ENCODE results near the gene ATP6V1C2. TPM values are rescaled to one million over a fixed set of nuclear protein-coding genes. Genes with fewer than 3 reads are reported as not detected.

ATP6V1C2 gene
- total and polyA plus RNA-seq, 9 donors: 1.1 to 5.8 (median 2.2) TPM

- Histone ChIP-seq H3K27me3 (ENCODE audit: control insufficient read depth, insufficient read depth, low read length) (peaks cover 8% of the 10 kb centered on the region), H3K36me3 (ENCODE audit: control insufficient read depth, insufficient read depth, low read length) (no peaks in the 10 kb centered on the region), H3K9me3 (replicated peaks; ENCODE audit: control insufficient read depth, low read depth, low read length) (no peaks in the 10 kb centered on the region), H3K27ac (ENCODE audit: low read length) (no peak overlapping the region), H3K4me3 (ENCODE audit: low read length) (no peak overlapping the region), H3K4me1 (ENCODE audit: control insufficient read depth, insufficient read depth, low read length) (peaks cover 4% of the 10 kb centered on the region)
- 66% methylated on average over 5 of the region's 5 CpGs for WGBS (ENCODE audit: insufficient coverage)
- DNase-seq: no peak
Measured at GRCh38 chr2:10765461-10765860, 44.0 kb downstream of the ATP6V1C2 start.

DNA sequence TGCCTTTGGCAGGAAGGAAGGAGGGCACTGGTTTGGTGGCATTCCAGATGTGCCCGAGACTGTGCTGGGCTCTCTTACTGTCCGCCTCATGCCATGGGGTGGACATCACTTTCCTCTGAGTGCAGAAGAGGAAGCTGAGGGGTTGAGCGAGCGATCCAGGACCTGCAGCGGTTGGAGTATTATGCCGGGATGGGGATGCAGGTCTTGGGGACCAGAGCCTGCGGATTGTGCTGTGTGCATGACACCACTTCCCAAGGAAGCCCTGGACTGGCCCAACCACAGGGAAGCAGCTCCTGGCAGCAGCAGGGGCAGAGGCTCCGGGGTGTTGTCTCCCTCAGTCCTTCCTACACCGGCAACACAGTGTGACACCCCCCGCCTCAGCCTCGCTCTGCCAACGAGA, 44.5 kb downstream of the ATP6V1C2 start:
- Histone ChIP-seq H3K4me1 (ENCODE audit: control insufficient read depth, insufficient read depth, low read length) (peaks cover 4% of the 10 kb centered on the region), H3K27ac (ENCODE audit: low read length) (no peak overlapping the region), H3K4me3 (ENCODE audit: low read length) (no peak overlapping the region), H3K9me3 (replicated peaks; ENCODE audit: control insufficient read depth, low read depth, low read length) (no peaks in the 10 kb centered on the region), H3K36me3 (ENCODE audit: control insufficient read depth, insufficient read depth, low read length) (no peaks in the 10 kb centered on the region), H3K27me3 (ENCODE audit: control insufficient read depth, insufficient read depth, low read length) (peaks cover 8% of the 10 kb centered on the region)
- DNase-seq: no peak
- WGBS (ENCODE audit: insufficient coverage): 87% methylated on average over 12 of the region's 12 CpGs

GRCh38 chr2:10768063-10768507, 46.7 kb downstream of the ATP6V1C2 start:
- WGBS (ENCODE audit: insufficient coverage): 48% methylated on average over 16 of the region's 16 CpGs
- H3K36me3 ChIP-seq (ENCODE audit: control insufficient read depth, insufficient read depth, low read length): no peaks in the 10 kb centered on the region
- peak; percentile 50 for DNase-seq
- H3K4me3 ChIP-seq (ENCODE audit: low read length): no peak overlapping the region
- H3K27ac ChIP-seq (ENCODE audit: low read length): no peak overlapping the region
- peaks cover 6% of the 10 kb centered on the region for H3K27me3 ChIP-seq (ENCODE audit: control insufficient read depth, insufficient read depth, low read length)
- no peaks in the 10 kb centered on the region for H3K9me3 ChIP-seq (replicated peaks; ENCODE audit: control insufficient read depth, low read depth, low read length)
- H3K4me1 ChIP-seq (ENCODE audit: control insufficient read depth, insufficient read depth, low read length): peaks cover 4% of the 10 kb centered on the region

DNA sequence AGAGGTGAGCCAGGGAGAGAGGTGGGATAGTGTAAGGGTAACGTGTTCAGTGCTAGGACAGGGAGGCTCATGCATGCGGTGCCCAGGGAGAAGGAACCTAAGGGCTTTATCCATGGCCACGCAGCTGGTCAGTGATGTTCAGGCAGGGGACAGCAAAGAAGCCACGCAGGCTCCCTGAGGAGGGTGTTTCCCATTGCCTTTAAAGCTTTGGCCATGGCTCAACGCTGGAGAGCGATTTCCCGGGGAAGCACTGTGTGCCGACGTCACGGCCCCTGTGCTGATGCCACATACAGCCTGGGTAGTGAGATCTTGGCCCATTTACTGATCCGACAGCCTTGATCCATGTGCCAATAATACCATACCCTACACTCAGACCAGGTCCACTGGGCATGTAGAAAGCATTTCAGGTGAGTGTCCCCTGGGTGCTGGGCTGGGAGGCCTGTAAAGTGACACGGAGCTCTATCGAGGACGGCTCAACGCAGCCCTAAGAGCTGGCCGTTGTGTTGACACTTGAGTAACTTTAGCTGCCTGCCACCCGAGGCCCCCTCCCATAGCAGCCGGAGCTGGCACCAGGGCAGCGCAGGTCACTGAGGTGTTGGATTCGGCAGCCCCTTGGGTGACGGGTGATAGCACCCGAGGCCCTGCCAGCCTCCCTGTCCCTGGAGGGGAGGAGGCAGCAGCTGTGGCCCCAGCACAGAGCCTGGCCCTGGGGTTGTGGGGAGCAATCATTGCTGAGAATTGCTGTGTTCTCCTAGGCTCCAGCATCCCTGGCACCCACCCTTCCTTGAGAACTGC, 49.7 kb downstream of the ATP6V1C2 start:
- Histone ChIP-seq H3K36me3 (ENCODE audit: control insufficient read depth, insufficient read depth, low read length) (no peaks in the 10 kb centered on the region), H3K27ac (ENCODE audit: low read length) (no peak overlapping the region), H3K4me3 (ENCODE audit: low read length) (no peak overlapping the region), H3K9me3 (replicated peaks; ENCODE audit: control insufficient read depth, low read depth, low read length) (no peaks in the 10 kb centered on the region), H3K4me1 (ENCODE audit: control insufficient read depth, insufficient read depth, low read length) (peaks cover 31% of the 10 kb centered on the region), H3K27me3 (ENCODE audit: control insufficient read depth, insufficient read depth, low read length) (no peaks in the 10 kb centered on the region)
- no peak for DNase-seq
- WGBS (ENCODE audit: insufficient coverage): 72% methylated on average over 12 of the region's 22 CpGs

DNA sequence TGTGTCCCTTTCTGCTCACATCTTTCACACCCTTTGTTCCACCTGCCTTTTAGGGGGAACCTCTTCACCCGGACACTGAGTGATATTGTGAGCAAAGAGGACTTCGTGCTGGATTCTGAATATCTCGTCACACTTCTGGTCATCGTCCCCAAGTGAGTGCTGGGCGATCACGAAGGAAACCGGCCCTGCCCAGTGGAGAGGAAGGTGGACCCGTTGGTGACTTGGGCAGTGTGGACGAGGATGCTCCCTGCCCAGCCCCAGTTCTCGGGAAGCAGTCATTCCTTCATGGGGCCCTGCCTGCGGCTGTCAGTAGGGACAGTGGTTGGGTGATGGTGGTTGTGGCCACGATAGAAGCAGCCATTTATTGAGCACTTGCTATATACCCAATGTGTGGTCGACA, 50.4 kb downstream of the ATP6V1C2 start:
- H3K9me3 ChIP-seq (replicated peaks; ENCODE audit: control insufficient read depth, low read depth, low read length): no peaks in the 10 kb centered on the region
- H3K36me3 ChIP-seq (ENCODE audit: control insufficient read depth, insufficient read depth, low read length): no peaks in the 10 kb centered on the region
- no peak overlapping the region for H3K4me3 ChIP-seq (ENCODE audit: low read length)
- H3K27ac ChIP-seq (ENCODE audit: low read length): no peak overlapping the region
- no peaks in the 10 kb centered on the region for H3K27me3 ChIP-seq (ENCODE audit: control insufficient read depth, insufficient read depth, low read length)
- WGBS (ENCODE audit: insufficient coverage): 83% methylated on average over 10 of the region's 13 CpGs
- no peak for DNase-seq
- H3K4me1 ChIP-seq (ENCODE audit: control insufficient read depth, insufficient read depth, low read length): peaks cover 31% of the 10 kb centered on the region

DNA sequence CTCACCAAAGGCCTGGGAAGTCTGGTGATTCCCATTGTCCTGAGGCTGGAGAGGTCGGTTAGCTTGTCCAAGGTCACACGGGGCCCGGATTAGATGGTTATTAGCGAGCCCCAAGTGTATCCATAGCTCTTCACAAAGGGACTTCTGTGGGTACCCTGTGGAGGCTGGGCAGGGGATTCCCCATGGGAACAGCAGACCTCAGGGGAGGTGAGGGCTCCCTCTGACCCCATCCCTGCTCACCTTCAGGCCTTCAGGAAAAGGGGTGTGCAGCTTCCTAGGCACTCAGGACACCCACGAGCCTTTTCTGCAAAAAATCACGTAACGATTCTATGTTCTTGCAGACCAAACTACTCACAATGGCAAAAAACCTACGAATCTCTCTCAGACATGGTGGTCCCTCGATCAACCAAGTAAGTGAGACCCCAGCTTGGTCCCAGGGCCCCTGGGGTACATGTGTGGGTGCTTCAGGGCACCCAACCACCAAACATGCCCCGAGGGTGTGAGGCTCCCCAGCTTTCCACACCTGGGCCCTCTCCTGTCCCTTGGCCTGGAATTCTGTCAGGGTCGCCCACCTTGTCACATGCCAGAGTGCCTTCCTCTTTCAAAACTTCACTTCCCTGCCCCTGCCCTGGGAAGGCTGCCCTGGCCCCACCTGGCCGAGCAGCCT, 50.9 kb downstream of the ATP6V1C2 start:
- no peak for DNase-seq
- Histone ChIP-seq H3K36me3 (ENCODE audit: control insufficient read depth, insufficient read depth, low read length) (peaks cover 5% of the 10 kb centered on the region), H3K27ac (ENCODE audit: low read length) (no peak overlapping the region), H3K4me1 (ENCODE audit: control insufficient read depth, insufficient read depth, low read length) (peaks cover 31% of the 10 kb centered on the region), H3K9me3 (replicated peaks; ENCODE audit: control insufficient read depth, low read depth, low read length) (no peaks in the 10 kb centered on the region), H3K4me3 (ENCODE audit: low read length) (no peak overlapping the region), H3K27me3 (ENCODE audit: control insufficient read depth, insufficient read depth, low read length) (no peaks in the 10 kb centered on the region)
- WGBS (ENCODE audit: insufficient coverage): 85% methylated on average over 12 of the region's 12 CpGs

GRCh38 chr2:10772868-10773215, 51.4 kb downstream of the ATP6V1C2 start:
- Histone ChIP-seq H3K9me3 (replicated peaks; ENCODE audit: control insufficient read depth, low read depth, low read length) (no peaks in the 10 kb centered on the region), H3K4me1 (ENCODE audit: control insufficient read depth, insufficient read depth, low read length) (peaks cover 31% of the 10 kb centered on the region), H3K36me3 (ENCODE audit: control insufficient read depth, insufficient read depth, low read length) (peaks cover 8% of the 10 kb centered on the region), H3K27me3 (ENCODE audit: control insufficient read depth, insufficient read depth, low read length) (no peaks in the 10 kb centered on the region), H3K27ac (ENCODE audit: low read length) (no peak overlapping the region), H3K4me3 (ENCODE audit: low read length) (no peak overlapping the region)
- WGBS (ENCODE audit: insufficient coverage): 68% methylated on average over 13 of the region's 13 CpGs
- DNase-seq: no peak

- WGBS (ENCODE audit: insufficient coverage): 57% methylated on average over 8 of the region's 8 CpGs
- DNase-seq: no peak
- Histone ChIP-seq H3K27me3 (ENCODE audit: control insufficient read depth, insufficient read depth, low read length) (no peaks in the 10 kb centered on the region), H3K4me3 (ENCODE audit: low read length) (no peak overlapping the region), H3K9me3 (replicated peaks; ENCODE audit: control insufficient read depth, low read depth, low read length) (no peaks in the 10 kb centered on the region), H3K27ac (ENCODE audit: low read length) (peak overlapping the region; percentile 69), H3K4me1 (ENCODE audit: control insufficient read depth, insufficient read depth, low read length) (peaks cover 27% of the 10 kb centered on the region), H3K36me3 (ENCODE audit: control insufficient read depth, insufficient read depth, low read length) (peaks cover 18% of the 10 kb centered on the region)
Measured at GRCh38 chr2:10773821-10774341, 52.5 kb downstream of the ATP6V1C2 start.

DNA sequence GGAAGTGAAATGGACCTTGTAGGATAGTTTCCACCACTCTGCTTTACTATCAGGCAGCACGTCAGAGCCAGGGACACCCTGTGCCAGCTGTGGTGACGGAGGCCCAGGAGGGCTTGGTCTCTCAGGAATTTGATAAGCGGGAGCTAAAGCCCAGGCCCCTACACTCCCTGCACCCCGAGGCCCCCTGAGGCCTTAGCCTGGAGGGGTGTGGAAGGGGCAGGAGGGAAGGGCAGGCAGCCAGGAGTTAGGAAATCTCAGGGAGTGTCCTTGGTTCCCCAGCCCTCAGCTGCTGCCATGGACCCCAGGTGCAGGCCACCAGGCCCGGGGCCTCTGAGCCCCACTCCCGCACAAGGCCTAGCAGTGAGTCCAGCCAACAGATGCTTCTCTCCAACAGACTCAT, 53.0 kb downstream of the ATP6V1C2 start:
- H3K36me3 ChIP-seq (ENCODE audit: control insufficient read depth, insufficient read depth, low read length): peaks cover 18% of the 10 kb centered on the region
- H3K4me3 ChIP-seq (ENCODE audit: low read length): no peak overlapping the region
- peak; percentile 54 for DNase-seq
- WGBS (ENCODE audit: insufficient coverage): no CpG with 5 or more reads among the region's 6 CpGs
- H3K27ac ChIP-seq (ENCODE audit: low read length): peak overlapping the region; percentile 69
- H3K27me3 ChIP-seq (ENCODE audit: control insufficient read depth, insufficient read depth, low read length): no peaks in the 10 kb centered on the region
- H3K4me1 ChIP-seq (ENCODE audit: control insufficient read depth, insufficient read depth, low read length): peaks cover 27% of the 10 kb centered on the region
- H3K9me3 ChIP-seq (replicated peaks; ENCODE audit: control insufficient read depth, low read depth, low read length): no peaks in the 10 kb centered on the region

DNA sequence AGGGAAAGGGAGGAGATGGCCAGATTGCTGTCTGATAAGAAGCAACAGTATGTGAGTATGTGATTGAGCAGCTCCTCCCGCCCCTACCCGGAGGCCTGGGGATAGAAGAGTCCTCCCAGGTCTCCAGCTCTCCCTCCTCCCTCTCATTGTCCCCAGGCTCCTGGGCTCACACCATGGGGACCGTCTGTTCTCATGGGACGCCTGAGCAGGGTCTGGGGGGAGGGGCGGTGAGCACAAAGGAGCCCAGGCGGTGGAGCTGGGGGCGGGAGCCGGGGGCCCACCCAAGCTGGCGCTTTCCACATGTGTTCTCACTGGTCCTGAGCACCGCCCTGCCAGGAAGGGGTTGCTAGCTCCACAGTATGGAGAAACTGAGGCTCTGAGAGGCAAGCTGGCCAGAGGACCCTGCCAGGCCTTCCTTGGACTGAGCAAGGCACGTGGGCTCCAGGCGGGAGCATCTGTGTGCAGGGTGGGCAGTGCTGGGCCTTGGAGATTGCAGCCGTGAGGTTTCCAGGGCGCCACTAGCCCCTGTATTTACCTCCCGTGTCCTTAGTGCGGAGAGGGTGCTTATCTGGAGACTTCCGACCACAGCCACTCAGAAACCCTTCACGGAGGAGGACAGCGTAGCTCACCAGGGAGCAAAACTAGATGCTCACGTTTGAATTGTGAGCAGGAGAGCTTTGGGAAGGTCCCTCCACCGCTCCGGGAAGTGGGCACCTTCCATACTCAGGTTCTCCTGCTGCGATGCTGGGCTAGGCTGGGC, 53.8 kb downstream of the ATP6V1C2 start:
- Histone ChIP-seq H3K9me3 (replicated peaks; ENCODE audit: control insufficient read depth, low read depth, low read length) (no peaks in the 10 kb centered on the region), H3K36me3 (ENCODE audit: control insufficient read depth, insufficient read depth, low read length) (peaks cover 23% of the 10 kb centered on the region), H3K4me1 (ENCODE audit: control insufficient read depth, insufficient read depth, low read length) (peaks cover 27% of the 10 kb centered on the region), H3K4me3 (ENCODE audit: low read length) (no peak overlapping the region), H3K27me3 (ENCODE audit: control insufficient read depth, insufficient read depth, low read length) (no peaks in the 10 kb centered on the region), H3K27ac (ENCODE audit: low read length) (peak overlapping the region; percentile 69)
- no peak for DNase-seq
- 65% methylated on average over 13 of the region's 23 CpGs for WGBS (ENCODE audit: insufficient coverage)
